HL-60 (cell line): ENCODE results near the gene COL21A1.

Experiments used
- GABPA ChIP-seq: IDR thresholded peaks from 2 replicates; pipeline ENCODE4 v1.6.1; 2012; ENCODE audit warnings: low read depth
- POLR2AphosphoS5 ChIP-seq: IDR thresholded peaks from 2 replicates; pipeline ENCODE4 v1.6.1; 2012; ENCODE audit warnings: low read depth
- SPI1 ChIP-seq: IDR thresholded peaks from 2 replicates; pipeline ENCODE4 v1.6.1; 2012; ENCODE audit warnings: low read depth, mild to moderate bottlenecking, borderline replicate concordance
- TF ChIP-seq, protein P1 (sequence below): IDR thresholded peaks from one replicate; pipeline ENCODE4 v1.5.1; 2011; ENCODE audit warnings: low read length, control low read depth, inconsistent platforms; ENCODE audit not compliant: insufficient read depth
- TF ChIP-seq, protein P2 (sequence below): IDR thresholded peaks from 2 replicates; pipeline ENCODE4 v1.6.1; 2012; ENCODE audit warnings: low read depth; ENCODE audit not compliant: insufficient replicate concordance

DNA sequence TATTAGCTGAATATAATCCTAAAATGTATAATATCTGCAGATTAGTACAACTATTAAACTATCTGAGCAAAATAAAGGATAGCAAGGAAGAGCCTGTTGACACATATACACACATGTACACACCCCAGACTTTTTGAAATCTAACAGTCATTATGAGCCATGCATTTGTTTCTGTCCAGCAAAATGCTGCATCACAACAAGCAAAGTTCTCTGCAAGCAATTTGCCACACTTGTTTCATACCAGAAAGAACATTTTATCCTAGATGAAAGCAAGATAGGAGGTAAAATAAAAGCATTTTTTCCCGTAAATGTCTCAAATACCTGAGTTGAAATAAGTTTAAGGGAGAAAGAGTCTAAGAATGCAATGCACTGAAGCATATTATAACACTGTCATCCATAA, 145.2 kb downstream of the COL21A1 start:
- TF ChIP-seq, protein P1, sequence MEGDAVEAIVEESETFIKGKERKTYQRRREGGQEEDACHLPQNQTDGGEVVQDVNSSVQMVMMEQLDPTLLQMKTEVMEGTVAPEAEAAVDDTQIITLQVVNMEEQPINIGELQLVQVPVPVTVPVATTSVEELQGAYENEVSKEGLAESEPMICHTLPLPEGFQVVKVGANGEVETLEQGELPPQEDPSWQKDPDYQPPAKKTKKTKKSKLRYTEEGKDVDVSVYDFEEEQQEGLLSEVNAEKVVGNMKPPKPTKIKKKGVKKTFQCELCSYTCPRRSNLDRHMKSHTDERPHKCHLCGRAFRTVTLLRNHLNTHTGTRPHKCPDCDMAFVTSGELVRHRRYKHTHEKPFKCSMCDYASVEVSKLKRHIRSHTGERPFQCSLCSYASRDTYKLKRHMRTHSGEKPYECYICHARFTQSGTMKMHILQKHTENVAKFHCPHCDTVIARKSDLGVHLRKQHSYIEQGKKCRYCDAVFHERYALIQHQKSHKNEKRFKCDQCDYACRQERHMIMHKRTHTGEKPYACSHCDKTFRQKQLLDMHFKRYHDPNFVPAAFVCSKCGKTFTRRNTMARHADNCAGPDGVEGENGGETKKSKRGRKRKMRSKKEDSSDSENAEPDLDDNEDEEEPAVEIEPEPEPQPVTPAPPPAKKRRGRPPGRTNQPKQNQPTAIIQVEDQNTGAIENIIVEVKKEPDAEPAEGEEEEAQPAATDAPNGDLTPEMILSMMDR = no peak
- TF ChIP-seq GABPA = no peak
- TF ChIP-seq POLR2AphosphoS5 = no peak
- TF ChIP-seq, protein P2, sequence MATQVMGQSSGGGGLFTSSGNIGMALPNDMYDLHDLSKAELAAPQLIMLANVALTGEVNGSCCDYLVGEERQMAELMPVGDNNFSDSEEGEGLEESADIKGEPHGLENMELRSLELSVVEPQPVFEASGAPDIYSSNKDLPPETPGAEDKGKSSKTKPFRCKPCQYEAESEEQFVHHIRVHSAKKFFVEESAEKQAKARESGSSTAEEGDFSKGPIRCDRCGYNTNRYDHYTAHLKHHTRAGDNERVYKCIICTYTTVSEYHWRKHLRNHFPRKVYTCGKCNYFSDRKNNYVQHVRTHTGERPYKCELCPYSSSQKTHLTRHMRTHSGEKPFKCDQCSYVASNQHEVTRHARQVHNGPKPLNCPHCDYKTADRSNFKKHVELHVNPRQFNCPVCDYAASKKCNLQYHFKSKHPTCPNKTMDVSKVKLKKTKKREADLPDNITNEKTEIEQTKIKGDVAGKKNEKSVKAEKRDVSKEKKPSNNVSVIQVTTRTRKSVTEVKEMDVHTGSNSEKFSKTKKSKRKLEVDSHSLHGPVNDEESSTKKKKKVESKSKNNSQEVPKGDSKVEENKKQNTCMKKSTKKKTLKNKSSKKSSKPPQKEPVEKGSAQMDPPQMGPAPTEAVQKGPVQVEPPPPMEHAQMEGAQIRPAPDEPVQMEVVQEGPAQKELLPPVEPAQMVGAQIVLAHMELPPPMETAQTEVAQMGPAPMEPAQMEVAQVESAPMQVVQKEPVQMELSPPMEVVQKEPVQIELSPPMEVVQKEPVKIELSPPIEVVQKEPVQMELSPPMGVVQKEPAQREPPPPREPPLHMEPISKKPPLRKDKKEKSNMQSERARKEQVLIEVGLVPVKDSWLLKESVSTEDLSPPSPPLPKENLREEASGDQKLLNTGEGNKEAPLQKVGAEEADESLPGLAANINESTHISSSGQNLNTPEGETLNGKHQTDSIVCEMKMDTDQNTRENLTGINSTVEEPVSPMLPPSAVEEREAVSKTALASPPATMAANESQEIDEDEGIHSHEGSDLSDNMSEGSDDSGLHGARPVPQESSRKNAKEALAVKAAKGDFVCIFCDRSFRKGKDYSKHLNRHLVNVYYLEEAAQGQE = no peak
- TF ChIP-seq SPI1 = no peak
